Measurements from ENCODE around the gene ATF4. TPM values are rescaled to one million over a fixed set of nuclear protein-coding genes. Genes with fewer than 3 reads are reported as not detected.

Gene ATF4
- total RNA-seq, 1 donor from 2014 or later, result 246 TPM

DNA sequence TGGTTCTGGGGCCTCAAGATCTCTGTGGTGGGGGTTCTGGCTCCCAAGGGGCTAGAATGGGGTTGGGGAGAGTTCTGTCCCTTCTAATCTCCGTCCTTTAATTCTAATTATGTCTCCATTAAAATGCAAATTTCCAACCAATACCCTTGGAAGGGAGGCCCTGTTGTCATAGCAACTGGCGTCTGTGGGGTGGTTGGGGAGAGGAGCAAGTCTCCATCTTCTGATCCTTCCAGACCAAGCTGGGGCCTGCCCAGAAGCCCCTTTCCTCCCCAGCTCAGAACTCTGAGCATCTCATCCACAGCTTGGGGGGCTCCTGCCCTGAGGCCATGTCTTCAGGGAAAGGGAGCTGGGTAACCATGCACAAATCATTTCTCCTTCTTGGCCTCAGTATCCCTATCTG is 17.6 kb downstream of the ATF4 start:
- H3K27me3 ChIP-seq, result no peaks in the 10 kb centered on the region
- H3K4me3 ChIP-seq, result no peak overlapping the region
- H3K27ac ChIP-seq, result no peak overlapping the region
- no peak for DNase-seq (ENCODE audit: extremely low spot score in 2 of 2)
- intact Hi-C loops (cut with DNase I), result loop anchor here (10.0 kb wide), 1 partner anchor 807 kb away; the partner anchor contains the start of gene ADSL
- TF ChIP-seq POLR2AphosphoS5 (IDR thresholded peaks at IDR 0.05; ENCODE audit: insufficient read depth in 1 of 2, low read depth in 1 of 2) (no peak), POLR2A (IDR thresholded peaks at IDR 0.05) (no peak)
- TF ChIP-seq, protein P1, sequence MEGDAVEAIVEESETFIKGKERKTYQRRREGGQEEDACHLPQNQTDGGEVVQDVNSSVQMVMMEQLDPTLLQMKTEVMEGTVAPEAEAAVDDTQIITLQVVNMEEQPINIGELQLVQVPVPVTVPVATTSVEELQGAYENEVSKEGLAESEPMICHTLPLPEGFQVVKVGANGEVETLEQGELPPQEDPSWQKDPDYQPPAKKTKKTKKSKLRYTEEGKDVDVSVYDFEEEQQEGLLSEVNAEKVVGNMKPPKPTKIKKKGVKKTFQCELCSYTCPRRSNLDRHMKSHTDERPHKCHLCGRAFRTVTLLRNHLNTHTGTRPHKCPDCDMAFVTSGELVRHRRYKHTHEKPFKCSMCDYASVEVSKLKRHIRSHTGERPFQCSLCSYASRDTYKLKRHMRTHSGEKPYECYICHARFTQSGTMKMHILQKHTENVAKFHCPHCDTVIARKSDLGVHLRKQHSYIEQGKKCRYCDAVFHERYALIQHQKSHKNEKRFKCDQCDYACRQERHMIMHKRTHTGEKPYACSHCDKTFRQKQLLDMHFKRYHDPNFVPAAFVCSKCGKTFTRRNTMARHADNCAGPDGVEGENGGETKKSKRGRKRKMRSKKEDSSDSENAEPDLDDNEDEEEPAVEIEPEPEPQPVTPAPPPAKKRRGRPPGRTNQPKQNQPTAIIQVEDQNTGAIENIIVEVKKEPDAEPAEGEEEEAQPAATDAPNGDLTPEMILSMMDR (IDR thresholded peaks at IDR 0.05), result no peak
- no peaks in the 10 kb centered on the region for H3K36me3 ChIP-seq
- H3K4me1 ChIP-seq, result peaks cover 14% of the 10 kb centered on the region
- no peaks in the 10 kb centered on the region for H3K9me3 ChIP-seq

DNA sequence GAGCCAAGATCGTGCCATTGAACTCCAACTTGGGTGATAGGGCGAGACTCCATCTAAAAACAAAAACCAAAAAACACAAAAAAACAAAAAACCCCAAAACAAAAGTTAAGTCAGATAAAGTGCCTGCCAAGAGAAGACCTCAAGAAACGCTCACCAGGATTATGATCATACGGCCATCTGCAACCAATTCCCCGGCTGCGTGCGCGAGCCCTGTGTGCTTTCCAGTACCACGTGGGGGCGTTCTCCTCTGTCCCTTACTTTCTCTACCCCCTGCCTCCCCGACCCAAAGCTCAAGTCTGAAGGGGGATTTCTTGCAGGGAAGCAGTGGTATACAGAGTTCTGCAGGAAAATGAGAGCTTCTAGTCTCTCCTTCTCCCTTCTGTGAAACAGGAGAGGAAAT is 22.7 kb downstream of the ATF4 start:
- H3K27me3 ChIP-seq, result no peaks in the 10 kb centered on the region
- DNase-seq (ENCODE audit: extremely low spot score in 2 of 2), result no peak
- H3K36me3 ChIP-seq, result no peaks in the 10 kb centered on the region
- no peak overlapping the region for H3K4me3 ChIP-seq
- intact Hi-C loops (cut with DNase I), result loop anchor here (5.0 kb wide), 1 partner anchor 479 kb away; no protein-coding TSS in a partner anchor
- no peaks in the 10 kb centered on the region for H3K9me3 ChIP-seq
- H3K4me1 ChIP-seq, result no peaks in the 10 kb centered on the region
- H3K27ac ChIP-seq, result no peak overlapping the region
- no peak for TF ChIP-seq POLR2A (IDR thresholded peaks at IDR 0.05)
- TF ChIP-seq, protein P1 (IDR thresholded peaks at IDR 0.05), result no peak
- TF ChIP-seq POLR2AphosphoS5 (IDR thresholded peaks at IDR 0.05; ENCODE audit: insufficient read depth in 1 of 2, low read depth in 1 of 2), result no peak

DNA sequence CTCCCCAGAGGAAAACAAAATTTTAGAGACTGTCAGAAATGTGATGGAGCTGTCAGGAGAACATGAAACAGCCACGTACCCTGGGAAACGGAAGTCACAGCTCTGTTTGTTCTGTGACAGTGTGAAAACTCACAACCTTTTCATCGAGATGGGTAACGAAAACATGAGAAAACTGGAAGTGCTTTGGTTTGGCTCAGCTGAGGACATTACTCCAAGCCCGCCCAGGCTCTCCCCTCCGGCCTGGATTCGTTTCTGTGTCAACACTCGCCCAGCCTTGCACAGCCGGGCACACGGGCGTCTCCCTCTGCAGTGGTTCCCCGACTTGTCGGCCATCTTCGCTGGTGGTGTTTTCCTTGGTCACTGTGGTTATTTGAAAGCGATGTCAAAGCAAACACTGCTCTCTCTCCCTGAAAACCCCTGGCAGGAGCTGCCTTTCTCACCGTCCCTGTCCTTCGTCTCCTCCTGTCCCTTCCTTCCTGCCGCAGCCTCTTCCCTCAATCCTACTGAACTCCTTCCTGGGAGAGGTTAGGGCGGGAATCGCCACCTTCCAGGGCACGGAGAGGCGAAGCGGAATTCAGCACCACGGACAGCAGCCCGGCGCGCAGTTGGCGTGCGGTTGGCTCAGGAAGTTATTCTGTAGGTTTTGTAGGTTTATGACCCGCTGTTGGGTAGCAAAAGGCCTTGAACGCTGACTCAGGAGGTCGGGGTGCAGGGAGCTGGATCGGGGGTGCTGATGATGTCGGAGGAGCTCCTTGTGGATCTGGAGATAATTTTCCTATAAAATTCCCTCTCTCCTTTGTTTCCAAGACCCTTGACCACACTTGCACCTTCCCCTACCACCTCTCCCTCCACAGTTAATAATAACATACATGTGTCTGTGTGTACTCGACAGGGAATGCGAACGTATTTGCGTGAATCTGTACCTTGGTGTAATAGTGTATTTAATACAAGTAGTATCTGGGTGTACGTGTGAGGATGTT is 25.3 kb downstream of the ATF4 start:
- Histone ChIP-seq H3K4me3 (no peak overlapping the region), H3K27me3 (no peaks in the 10 kb centered on the region), H3K4me1 (no peaks in the 10 kb centered on the region), H3K36me3 (no peaks in the 10 kb centered on the region), H3K9me3 (no peaks in the 10 kb centered on the region), H3K27ac (no peak overlapping the region)
- TF ChIP-seq POLR2AphosphoS5 (IDR thresholded peaks at IDR 0.05; ENCODE audit: insufficient read depth in 1 of 2, low read depth in 1 of 2), result peak in 1 of 2 donors; percentile 14
- TF ChIP-seq POLR2A (IDR thresholded peaks at IDR 0.05), result no peak
- TF ChIP-seq, protein P1 (IDR thresholded peaks at IDR 0.05), result no peak
- intact Hi-C loops (cut with DNase I), result no loop called here
- DNase-seq (ENCODE audit: extremely low spot score in 2 of 2), result no peak

DNA sequence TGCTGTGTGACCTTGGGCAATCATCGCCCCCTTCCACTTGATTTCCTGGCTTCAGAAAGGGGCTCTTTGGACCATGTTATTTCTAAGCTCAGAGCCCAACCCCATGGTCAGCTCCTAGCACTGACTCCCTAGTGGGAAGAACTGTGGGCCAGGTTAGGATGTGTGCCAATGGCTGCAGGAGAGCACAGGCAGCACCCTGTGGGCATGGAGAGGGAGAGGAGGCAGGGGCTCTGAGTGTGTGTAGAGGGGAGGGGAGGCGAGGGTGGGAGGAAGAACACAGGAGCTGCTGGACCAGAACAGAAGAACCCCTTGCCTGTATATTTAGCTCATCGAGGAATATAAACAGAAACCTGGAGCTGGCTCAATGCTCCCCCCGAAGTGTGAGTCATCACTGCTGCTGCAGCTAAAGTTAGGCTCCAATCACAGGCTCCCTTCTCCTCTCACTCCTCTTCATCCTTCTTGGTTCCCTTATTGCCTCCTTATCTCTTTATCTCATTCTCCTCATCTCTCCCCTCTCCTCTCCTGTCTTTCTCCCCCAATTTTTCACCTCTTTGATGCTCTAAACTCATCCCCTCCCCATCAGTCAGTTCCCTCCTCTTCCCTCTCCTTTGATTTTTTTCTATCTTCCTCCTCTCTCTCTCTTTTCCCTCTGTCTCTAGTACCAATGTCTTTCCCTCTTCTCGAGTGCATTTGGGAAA is 26.7 kb downstream of the ATF4 start:
- TF ChIP-seq POLR2A (IDR thresholded peaks at IDR 0.05), result no peak
- no peak for TF ChIP-seq POLR2AphosphoS5 (IDR thresholded peaks at IDR 0.05; ENCODE audit: insufficient read depth in 1 of 2, low read depth in 1 of 2)
- TF ChIP-seq, protein P1 (IDR thresholded peaks at IDR 0.05), result no peak
- H3K9me3 ChIP-seq, result no peaks in the 10 kb centered on the region
- intact Hi-C loops (cut with DNase I), result no loop called here
- H3K36me3 ChIP-seq, result no peaks in the 10 kb centered on the region
- H3K4me3 ChIP-seq, result no peak overlapping the region
- no peak overlapping the region for H3K27ac ChIP-seq
- no peaks in the 10 kb centered on the region for H3K27me3 ChIP-seq
- DNase-seq (ENCODE audit: extremely low spot score in 2 of 2), result no peak
- no peaks in the 10 kb centered on the region for H3K4me1 ChIP-seq

Data from vagina (tissue), 2 donors.